Neural cell (in vitro differentiated cells): Measurements from ENCODE around the gene ITGA11. TPM values are rescaled to one million over a fixed set of nuclear protein-coding genes. Genes with fewer than 3 reads are reported as not detected.

Experiments
- H2AFZ ChIP-seq: fragments of 200-600, 300-800 bp; sonication (generic), shearing (Covaris generic); 2 replicates; pipeline ENCODE4 v1.6.0; 2014; ENCODE audit warnings: low read depth, mild to moderate bottlenecking, antibody characterized with exemption, low read length, moderate library complexity
- H3F3A ChIP-seq: fragments of 200-600 bp; shearing (Covaris generic); 2 replicates; pipeline ENCODE4 v1.6.1; 2016; ENCODE audit warnings: mild to moderate bottlenecking, moderate library complexity, mixed read lengths, antibody characterized with exemption, low read length; ENCODE audit not compliant: insufficient read depth, poor library complexity, severe bottlenecking
- H3K27ac ChIP-seq: fragments of 200-600, 300-800 bp; sonication (generic), shearing (Covaris generic); 2 replicates; pipeline ENCODE4 v1.5.1; 2014; ENCODE audit warnings: mild to moderate bottlenecking, low read length, moderate library complexity
- H3K27me3 ChIP-seq: fragments of 300-800, 200-600 bp; sonication (generic), shearing (Covaris generic); 2 replicates; pipeline ENCODE4 v1.6.0; 2014; ENCODE audit warnings: mild to moderate bottlenecking, low read depth, low read length, moderate library complexity; ENCODE audit not compliant: insufficient read depth
- H3K36me3 ChIP-seq: fragments of 300-800, 200-600 bp; sonication (generic), shearing (Covaris generic); 2 replicates; pipeline ENCODE4 v1.5.1; 2014; ENCODE audit warnings: mild to moderate bottlenecking, antibody characterized with exemption, low read length, moderate library complexity; ENCODE audit not compliant: insufficient read depth
- H3K4me2 ChIP-seq: fragments of 300-800, 200-600 bp; sonication (generic), shearing (Covaris generic); 2 replicates; pipeline ENCODE4 v1.6.0; 2014; ENCODE audit warnings: mild to moderate bottlenecking, low read length
- H3K4me3 ChIP-seq: fragments of 300-800, 200-600 bp; sonication (generic), shearing (Covaris generic); 2 replicates; pipeline ENCODE4 v1.5.1; 2014; ENCODE audit warnings: mild to moderate bottlenecking, low read length, moderate library complexity
- H3K79me2 ChIP-seq: fragments of 200-600 bp; shearing (Covaris generic); replicated peaks from 2 replicates; pipeline ENCODE4 v1.6.0; 2014; ENCODE audit warnings: mild to moderate bottlenecking, low read length, moderate library complexity; ENCODE audit not compliant: insufficient read depth
- H3K9ac ChIP-seq: fragments of 300-800, 200-600 bp; sonication (generic), shearing (Covaris generic); 2 replicates; pipeline ENCODE4 v1.6.1; 2016; ENCODE audit warnings: mild to moderate bottlenecking, low read length, mixed read lengths
- H3K9me2 ChIP-seq: fragments of 200-600 bp; shearing (Covaris generic); 2 replicates; pipeline ENCODE4 v1.6.1; 2016; ENCODE audit warnings: mild to moderate bottlenecking, low read length, mixed read lengths; ENCODE audit not compliant: insufficient read depth
- H3K9me3 ChIP-seq: fragments of 200-600, 300-800 bp; sonication (generic), shearing (Covaris generic); 2 replicates; pipeline ENCODE4 v1.6.1; 2016; ENCODE audit warnings: mild to moderate bottlenecking, mixed run types, low read length, moderate library complexity, mixed read lengths
- H4K20me1 ChIP-seq: fragments of 200-600 bp; shearing (Covaris generic); 2 replicates; pipeline ENCODE4 v1.6.1; 2016; ENCODE audit warnings: mild to moderate bottlenecking, mixed run types; ENCODE audit not compliant: insufficient read depth
- EP300 ChIP-seq: fragments of 450-650 bp; conservative IDR thresholded peaks from 2 replicates; pipeline ENCODE4 v1.6.1; 2014; ENCODE audit warnings: antibody characterized with exemption, mild to moderate bottlenecking, moderate library complexity; ENCODE audit not compliant: poor library complexity, severe bottlenecking
- EZH2 ChIP-seq: fragments of 200-600, 300-800 bp; shearing (Covaris generic), sonication (generic); IDR thresholded peaks from 2 replicates; pipeline ENCODE4 v1.6.1; 2014; ENCODE audit warnings: antibody characterized with exemption, low read length, borderline replicate concordance, mild to moderate bottlenecking; ENCODE audit not compliant: insufficient read depth, poor library complexity, severe bottlenecking
- MXI1 ChIP-seq: fragments of 450-650 bp; conservative IDR thresholded peaks from 2 replicates; pipeline ENCODE4 v1.6.1; 2014; ENCODE audit warnings: antibody characterized with exemption, mild to moderate bottlenecking; ENCODE audit not compliant: poor library complexity, severe bottlenecking
- POLR2AphosphoS5 ChIP-seq: IDR thresholded peaks from 2 replicates; pipeline ENCODE4 v1.6.1; 2012
- RAD21 ChIP-seq: fragments of 450-650 bp; conservative IDR thresholded peaks from 2 replicates; pipeline ENCODE4 v1.6.1; 2014; ENCODE audit warnings: antibody characterized with exemption, mild to moderate bottlenecking, moderate library complexity
- SMC3 ChIP-seq: fragments of 450-650 bp; conservative IDR thresholded peaks from 2 replicates; pipeline ENCODE4 v1.6.1; 2014; ENCODE audit warnings: antibody characterized with exemption, mild to moderate bottlenecking, moderate library complexity; ENCODE audit not compliant: poor library complexity
- TAF1 ChIP-seq: IDR thresholded peaks from 2 replicates; pipeline ENCODE4 v1.6.1; 2012; ENCODE audit warnings: low read depth
- polyA plus RNA-seq: library from polyadenylated mRNA; depleted of rRNA; stranded (reverse); fragments of >200 nt; gene quantifications from 2 replicates; pipeline ENCODE4 v1.2.3, GENCODE V29; 2014
- TF ChIP-seq, protein P1 (sequence below): IDR thresholded peaks from 2 replicates; pipeline ENCODE4 v1.6.1; 2012; ENCODE audit warnings: borderline replicate concordance
- TF ChIP-seq, protein P2 (sequence below): fragments of 450-650 bp; IDR thresholded peaks from 2 replicates; pipeline ENCODE4 v1.5.1; 2014; ENCODE audit warnings: antibody characterized with exemption, mild to moderate bottlenecking, moderate library complexity; ENCODE audit not compliant: poor library complexity, severe bottlenecking

Gene ITGA11
- polyA plus RNA-seq, 1 donor from 2014 or later, result not detected

DNA sequence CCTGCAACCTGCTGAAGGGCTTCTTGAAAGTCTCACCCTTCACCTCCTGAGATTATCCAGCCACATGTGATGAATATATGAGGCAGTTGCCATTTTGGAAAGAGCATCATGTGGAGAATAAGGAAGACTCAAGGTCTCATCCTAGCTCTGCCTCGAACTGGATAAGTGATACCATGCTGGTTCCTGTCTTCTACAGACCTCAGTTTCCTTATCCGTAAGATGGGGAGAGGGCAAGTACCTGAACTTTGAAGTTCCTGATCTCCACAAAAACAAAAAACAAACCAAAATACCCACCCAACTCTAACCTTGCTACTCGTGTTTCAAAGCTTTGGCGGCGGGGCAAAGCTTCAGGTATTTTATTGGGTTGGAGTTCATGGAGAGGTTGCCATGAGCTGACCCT, 31.5 kb upstream of the ITGA11 start:
- no peak overlapping the region for H3K4me2 ChIP-seq
- H3K9me2 ChIP-seq, result no peaks in the 10 kb centered on the region

DNA sequence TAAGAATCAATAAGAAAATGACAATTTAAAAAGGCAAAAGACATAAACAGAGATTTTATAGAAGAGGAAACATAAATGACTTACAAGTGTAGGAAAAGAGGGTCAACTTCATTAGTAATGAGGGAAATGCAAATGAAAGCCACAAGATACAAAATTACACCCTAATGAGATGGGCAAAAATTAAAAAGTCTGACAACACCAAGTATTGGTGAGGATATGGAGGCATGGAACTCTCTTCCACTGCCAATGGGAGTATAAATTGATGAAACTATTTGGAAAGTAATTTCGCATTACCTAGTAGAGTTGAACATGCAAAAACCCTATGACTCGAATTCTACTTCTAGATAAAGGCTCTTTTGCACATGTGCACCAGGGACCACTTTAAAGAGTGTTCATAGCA, 28.2 kb upstream of the ITGA11 start:
- Histone ChIP-seq H3K4me2 (no peak overlapping the region), H3K79me2 (no peaks in the 10 kb centered on the region), H3K9ac (no peak overlapping the region), H3K4me3 (no peak overlapping the region), H3F3A (no peaks in the 10 kb centered on the region), H3K27ac (no peak overlapping the region), H2AFZ (no peak overlapping the region), H4K20me1 (no peaks in the 10 kb centered on the region), H3K27me3 (no peaks in the 10 kb centered on the region), H3K36me3 (no peaks in the 10 kb centered on the region), H3K9me3 (no peaks in the 10 kb centered on the region), H3K9me2 (no peaks in the 10 kb centered on the region)
- TF ChIP-seq SMC3 (no peak), RAD21 (no peak), TAF1 (no peak), EP300 (no peak), POLR2AphosphoS5 (no peak), MXI1 (no peak), EZH2 (no peak)
- TF ChIP-seq, protein P1, sequence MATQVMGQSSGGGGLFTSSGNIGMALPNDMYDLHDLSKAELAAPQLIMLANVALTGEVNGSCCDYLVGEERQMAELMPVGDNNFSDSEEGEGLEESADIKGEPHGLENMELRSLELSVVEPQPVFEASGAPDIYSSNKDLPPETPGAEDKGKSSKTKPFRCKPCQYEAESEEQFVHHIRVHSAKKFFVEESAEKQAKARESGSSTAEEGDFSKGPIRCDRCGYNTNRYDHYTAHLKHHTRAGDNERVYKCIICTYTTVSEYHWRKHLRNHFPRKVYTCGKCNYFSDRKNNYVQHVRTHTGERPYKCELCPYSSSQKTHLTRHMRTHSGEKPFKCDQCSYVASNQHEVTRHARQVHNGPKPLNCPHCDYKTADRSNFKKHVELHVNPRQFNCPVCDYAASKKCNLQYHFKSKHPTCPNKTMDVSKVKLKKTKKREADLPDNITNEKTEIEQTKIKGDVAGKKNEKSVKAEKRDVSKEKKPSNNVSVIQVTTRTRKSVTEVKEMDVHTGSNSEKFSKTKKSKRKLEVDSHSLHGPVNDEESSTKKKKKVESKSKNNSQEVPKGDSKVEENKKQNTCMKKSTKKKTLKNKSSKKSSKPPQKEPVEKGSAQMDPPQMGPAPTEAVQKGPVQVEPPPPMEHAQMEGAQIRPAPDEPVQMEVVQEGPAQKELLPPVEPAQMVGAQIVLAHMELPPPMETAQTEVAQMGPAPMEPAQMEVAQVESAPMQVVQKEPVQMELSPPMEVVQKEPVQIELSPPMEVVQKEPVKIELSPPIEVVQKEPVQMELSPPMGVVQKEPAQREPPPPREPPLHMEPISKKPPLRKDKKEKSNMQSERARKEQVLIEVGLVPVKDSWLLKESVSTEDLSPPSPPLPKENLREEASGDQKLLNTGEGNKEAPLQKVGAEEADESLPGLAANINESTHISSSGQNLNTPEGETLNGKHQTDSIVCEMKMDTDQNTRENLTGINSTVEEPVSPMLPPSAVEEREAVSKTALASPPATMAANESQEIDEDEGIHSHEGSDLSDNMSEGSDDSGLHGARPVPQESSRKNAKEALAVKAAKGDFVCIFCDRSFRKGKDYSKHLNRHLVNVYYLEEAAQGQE, result no peak
- TF ChIP-seq, protein P2, sequence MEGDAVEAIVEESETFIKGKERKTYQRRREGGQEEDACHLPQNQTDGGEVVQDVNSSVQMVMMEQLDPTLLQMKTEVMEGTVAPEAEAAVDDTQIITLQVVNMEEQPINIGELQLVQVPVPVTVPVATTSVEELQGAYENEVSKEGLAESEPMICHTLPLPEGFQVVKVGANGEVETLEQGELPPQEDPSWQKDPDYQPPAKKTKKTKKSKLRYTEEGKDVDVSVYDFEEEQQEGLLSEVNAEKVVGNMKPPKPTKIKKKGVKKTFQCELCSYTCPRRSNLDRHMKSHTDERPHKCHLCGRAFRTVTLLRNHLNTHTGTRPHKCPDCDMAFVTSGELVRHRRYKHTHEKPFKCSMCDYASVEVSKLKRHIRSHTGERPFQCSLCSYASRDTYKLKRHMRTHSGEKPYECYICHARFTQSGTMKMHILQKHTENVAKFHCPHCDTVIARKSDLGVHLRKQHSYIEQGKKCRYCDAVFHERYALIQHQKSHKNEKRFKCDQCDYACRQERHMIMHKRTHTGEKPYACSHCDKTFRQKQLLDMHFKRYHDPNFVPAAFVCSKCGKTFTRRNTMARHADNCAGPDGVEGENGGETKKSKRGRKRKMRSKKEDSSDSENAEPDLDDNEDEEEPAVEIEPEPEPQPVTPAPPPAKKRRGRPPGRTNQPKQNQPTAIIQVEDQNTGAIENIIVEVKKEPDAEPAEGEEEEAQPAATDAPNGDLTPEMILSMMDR, result no peak

More for the DNA sequence above, 31.5 kb upstream of the ITGA11 start:
- Histone ChIP-seq H3K9me3 (no peaks in the 10 kb centered on the region), H3K9ac (no peak overlapping the region), H3K27ac (no peak overlapping the region), H3F3A (no peaks in the 10 kb centered on the region), H3K79me2 (no peaks in the 10 kb centered on the region), H3K4me3 (no peak overlapping the region), H4K20me1 (no peaks in the 10 kb centered on the region), H3K36me3 (no peaks in the 10 kb centered on the region), H3K27me3 (no peaks in the 10 kb centered on the region), H2AFZ (no peak overlapping the region)
- TF ChIP-seq SMC3 (no peak), EZH2 (no peak), RAD21 (no peak), POLR2AphosphoS5 (no peak), TAF1 (no peak), EP300 (no peak), MXI1 (no peak)
- TF ChIP-seq, protein P1, result no peak
- TF ChIP-seq, protein P2, result no peak
